T47D (cell line): ENCODE results near the gene SLIT3.
A peak's percentile ranks its signal among the peaks of the same experiment; 100 is the strongest.

ENCODE experiments used
- DNase-seq, 2 experiments: peaks; one replicate each; pipeline versions ENCODE4 v3.0.0 to v3.0.0-alpha.2; 2011 to 2012; ENCODE audit warnings: low read depth in 1 of 2, low spot score in 1 of 2
- JUND ChIP-seq: IDR thresholded peaks from 2 replicates; pipeline ENCODE4 v1.6.1; 2012; ENCODE audit warnings: low read depth
- in situ Hi-C: cut with HindIII; loops from 2 replicates; pipeline ENCODE4 v1.10.0; 2016; ENCODE audit warnings: low sequenced_read_pairs, low pct_unique_long_range_greater_than_20kb

Gene SLIT3

GRCh38 chr5:169168280-169168679 lies 132.7 kb downstream of the SLIT3 start:
- in situ Hi-C loops, result no loop called here
- no peak for DNase-seq
- TF ChIP-seq JUND, result no peak

GRCh38 chr5:169166078-169166477 lies 134.9 kb downstream of the SLIT3 start:
- in situ Hi-C loops, result no loop called here
- TF ChIP-seq JUND, result no peak
- no peak for DNase-seq

GRCh38 chr5:169165052-169165451 lies 135.9 kb downstream of the SLIT3 start:
- no peak for DNase-seq
- no peak for TF ChIP-seq JUND
- in situ Hi-C loops, result no loop called here

- in situ Hi-C loops, result no loop called here
- TF ChIP-seq JUND, result no peak
- peak in 1 of 2 experiments; percentile 31 for DNase-seq
These were observed 136.4 kb downstream of the SLIT3 start for GRCh38 chr5:169164481-169164925.

GRCh38 chr5:169162407-169162806 lies 138.5 kb downstream of the SLIT3 start:
- TF ChIP-seq JUND, result no peak
- no peak for DNase-seq
- in situ Hi-C loops, result no loop called here

GRCh38 chr5:169161022-169161680 lies 139.8 kb downstream of the SLIT3 start:
- in situ Hi-C loops, result no loop called here
- DNase-seq, result no peak
- TF ChIP-seq JUND, result no peak

- no peak for DNase-seq
- in situ Hi-C loops, result no loop called here
- no peak for TF ChIP-seq JUND
These were observed 140.5 kb downstream of the SLIT3 start for GRCh38 chr5:169160405-169160901.

GRCh38 chr5:169158764-169159163 lies 142.2 kb downstream of the SLIT3 start:
- in situ Hi-C loops, result no loop called here
- no peak for TF ChIP-seq JUND
- no peak for DNase-seq

GRCh38 chr5:169157064-169157463 lies 143.9 kb downstream of the SLIT3 start:
- DNase-seq, result no peak
- in situ Hi-C loops, result no loop called here
- TF ChIP-seq JUND, result no peak

- in situ Hi-C loops, result no loop called here
- no peak for DNase-seq
- TF ChIP-seq JUND, result no peak
These were observed 146.3 kb downstream of the SLIT3 start for GRCh38 chr5:169154679-169155078.

GRCh38 chr5:169153405-169153804 lies 147.5 kb downstream of the SLIT3 start:
- no peak for TF ChIP-seq JUND
- no peak for DNase-seq
- in situ Hi-C loops, result no loop called here

- no peak for TF ChIP-seq JUND
- in situ Hi-C loops, result no loop called here
- DNase-seq, result no peak
These were observed 148.0 kb downstream of the SLIT3 start for GRCh38 chr5:169152946-169153345.

- no peak for TF ChIP-seq JUND
- no peak for DNase-seq
- in situ Hi-C loops, result no loop called here
These were observed 148.5 kb downstream of the SLIT3 start for GRCh38 chr5:169152453-169152852.

GRCh38 chr5:169151051-169151805 lies 149.7 kb downstream of the SLIT3 start:
- no peak for DNase-seq
- in situ Hi-C loops, result no loop called here
- no peak for TF ChIP-seq JUND
